Measurements from ENCODE around the gene METTL3. TPM values are rescaled to one million over a fixed set of nuclear protein-coding genes. Genes with fewer than 3 reads are reported as not detected.

METTL3 gene
- total RNA-seq, 2 donors from 2014 or later = 25.1 to 27.4 TPM

DNA sequence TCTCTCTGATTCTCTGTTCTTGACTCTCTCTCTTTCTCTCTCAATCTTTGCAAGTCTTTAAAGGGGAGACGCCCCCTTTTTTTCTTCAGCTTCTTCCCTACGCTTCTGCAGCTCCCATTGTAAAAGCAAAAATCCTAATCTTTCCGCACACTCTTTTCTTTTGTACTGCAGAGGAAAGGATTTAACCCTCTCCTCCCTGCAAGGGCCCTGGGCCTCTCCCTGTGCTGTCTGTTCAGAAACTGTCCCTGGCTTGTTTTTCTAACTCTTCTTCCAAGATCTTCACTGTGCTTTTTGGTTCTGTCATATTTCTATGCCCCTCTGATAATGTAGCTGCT is 25.9 kb upstream of the METTL3 start:
- Histone ChIP-seq H3K36me3 (no peaks in the 10 kb centered on the region), H3K9me3 (no peaks in the 10 kb centered on the region), H3K27ac (no peak overlapping the region), H3K4me3 (peak overlapping the region; percentile 17 to 42), H3K4me1 (peaks cover 0 to 10% of the 10 kb centered on the region in 2 donors), H3K27me3 (peaks cover 3 to 15% of the 10 kb centered on the region in 2 donors)
- TF ChIP-seq, protein P1, sequence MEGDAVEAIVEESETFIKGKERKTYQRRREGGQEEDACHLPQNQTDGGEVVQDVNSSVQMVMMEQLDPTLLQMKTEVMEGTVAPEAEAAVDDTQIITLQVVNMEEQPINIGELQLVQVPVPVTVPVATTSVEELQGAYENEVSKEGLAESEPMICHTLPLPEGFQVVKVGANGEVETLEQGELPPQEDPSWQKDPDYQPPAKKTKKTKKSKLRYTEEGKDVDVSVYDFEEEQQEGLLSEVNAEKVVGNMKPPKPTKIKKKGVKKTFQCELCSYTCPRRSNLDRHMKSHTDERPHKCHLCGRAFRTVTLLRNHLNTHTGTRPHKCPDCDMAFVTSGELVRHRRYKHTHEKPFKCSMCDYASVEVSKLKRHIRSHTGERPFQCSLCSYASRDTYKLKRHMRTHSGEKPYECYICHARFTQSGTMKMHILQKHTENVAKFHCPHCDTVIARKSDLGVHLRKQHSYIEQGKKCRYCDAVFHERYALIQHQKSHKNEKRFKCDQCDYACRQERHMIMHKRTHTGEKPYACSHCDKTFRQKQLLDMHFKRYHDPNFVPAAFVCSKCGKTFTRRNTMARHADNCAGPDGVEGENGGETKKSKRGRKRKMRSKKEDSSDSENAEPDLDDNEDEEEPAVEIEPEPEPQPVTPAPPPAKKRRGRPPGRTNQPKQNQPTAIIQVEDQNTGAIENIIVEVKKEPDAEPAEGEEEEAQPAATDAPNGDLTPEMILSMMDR (IDR thresholded peaks at IDR 0.05) = no peak
- no peak for DNase-seq (ENCODE audit: low spot score)

DNA sequence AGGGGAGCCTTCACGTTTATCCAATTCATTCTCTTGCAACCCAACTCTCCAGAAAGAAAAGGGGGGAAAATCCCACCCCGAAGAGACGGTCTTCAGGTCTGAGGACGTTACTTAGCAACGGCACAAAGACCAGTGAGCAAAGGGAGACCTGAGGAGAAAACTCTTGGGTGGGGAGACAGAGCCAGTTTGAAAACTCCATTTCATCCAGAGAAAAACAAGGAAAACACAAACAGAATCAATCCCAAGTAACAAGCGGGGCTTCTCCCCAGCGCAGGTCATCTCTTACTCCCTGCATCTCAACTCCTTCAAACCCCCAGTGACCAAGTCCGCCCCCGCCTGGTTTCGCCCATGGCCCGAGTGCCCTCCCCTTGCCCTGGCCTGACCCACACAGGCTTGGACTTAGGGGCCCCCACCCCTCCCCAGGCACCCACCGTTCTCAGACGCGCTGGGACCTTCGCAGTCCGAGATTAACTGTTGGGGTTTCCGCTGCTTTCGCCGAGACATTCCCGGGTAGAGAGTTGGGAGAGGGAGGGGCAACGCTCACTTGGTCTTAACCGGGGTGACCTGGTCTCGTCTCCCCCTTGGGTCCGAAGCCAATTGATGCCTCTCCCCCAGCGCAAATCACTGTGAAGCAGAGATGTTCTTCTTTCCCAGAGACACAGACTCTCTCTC is 25.4 kb upstream of the METTL3 start:
- H3K27ac ChIP-seq = no peak overlapping the region
- H3K4me1 ChIP-seq = peaks cover 0 to 10% of the 10 kb centered on the region in 2 donors
- H3K9me3 ChIP-seq = no peaks in the 10 kb centered on the region
- H3K27me3 ChIP-seq = peaks cover 3 to 15% of the 10 kb centered on the region in 2 donors
- no peaks in the 10 kb centered on the region for H3K36me3 ChIP-seq
- DNase-seq (ENCODE audit: low spot score) = no peak
- TF ChIP-seq, protein P1 (IDR thresholded peaks at IDR 0.05) = no peak
- peak overlapping the region; percentile 17 to 42 for H3K4me3 ChIP-seq

DNA sequence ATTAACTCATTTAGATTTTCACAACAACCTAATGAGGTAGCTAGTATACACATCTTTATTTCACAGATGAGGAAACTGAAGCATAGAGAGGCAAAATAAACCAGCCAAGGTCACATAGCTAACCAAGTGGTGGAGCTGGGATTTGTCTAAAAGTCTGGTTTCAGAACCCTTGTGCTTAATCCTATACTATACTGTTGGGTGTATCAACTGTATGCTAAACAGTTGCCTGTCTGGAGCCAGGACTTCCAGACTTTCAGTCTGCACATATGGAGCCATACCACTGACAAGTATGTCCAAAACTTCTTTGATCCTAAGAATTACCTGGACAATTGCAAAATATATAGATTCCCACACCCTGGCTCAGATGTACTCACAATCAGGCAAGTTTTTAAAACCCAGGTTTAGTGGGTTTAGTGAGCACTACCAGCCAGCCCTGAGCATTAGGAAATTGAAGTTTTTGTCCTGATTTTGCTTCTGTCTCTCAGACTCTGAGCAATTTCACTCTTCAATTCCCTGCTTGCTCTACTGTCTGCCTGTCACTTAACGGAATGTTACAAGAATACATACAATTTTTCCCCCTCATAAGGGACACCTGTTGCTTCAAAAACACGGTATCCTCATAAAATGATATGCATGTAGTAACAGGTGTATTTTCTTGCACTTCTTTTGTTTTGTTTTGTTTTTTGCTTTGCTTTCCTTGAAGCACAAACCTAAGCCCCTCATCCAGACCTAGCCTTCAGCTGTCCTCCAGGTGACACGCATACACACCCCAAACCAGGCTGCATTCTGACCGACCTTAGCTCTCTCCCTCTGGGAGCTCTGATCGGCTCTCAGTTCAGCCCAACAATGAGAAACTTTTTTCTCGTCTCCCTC is 24.6 kb upstream of the METTL3 start:
- H3K4me3 ChIP-seq = no peak overlapping the region
- peaks cover 3 to 15% of the 10 kb centered on the region in 2 donors for H3K27me3 ChIP-seq

DNA sequence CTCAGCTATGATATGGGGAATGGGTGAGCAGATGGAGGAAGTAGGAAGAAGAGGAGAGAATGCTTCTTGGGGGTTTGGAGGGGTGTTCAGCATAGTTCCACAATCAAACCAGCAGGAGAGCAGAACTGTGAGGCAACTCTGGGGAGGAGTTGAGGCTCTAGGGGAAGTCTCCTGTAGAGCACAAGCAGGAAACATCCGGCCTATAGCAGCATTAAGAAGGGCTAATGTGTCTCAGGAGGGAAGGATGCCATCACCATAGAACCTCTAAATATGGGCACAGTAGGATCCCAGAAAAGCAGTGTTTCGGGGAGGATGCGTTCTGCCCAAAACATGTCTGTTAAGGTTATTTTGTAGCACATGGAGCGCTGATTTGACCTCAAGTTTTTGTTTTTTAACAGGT is 23.4 kb upstream of the METTL3 start:
- peaks cover 3 to 15% of the 10 kb centered on the region in 2 donors for H3K27me3 ChIP-seq

More for the DNA sequence above, 24.6 kb upstream of the METTL3 start:
- no peak overlapping the region for H3K27ac ChIP-seq
- no peaks in the 10 kb centered on the region for H3K36me3 ChIP-seq
- no peaks in the 10 kb centered on the region for H3K9me3 ChIP-seq
- H3K4me1 ChIP-seq = peaks cover 0 to 10% of the 10 kb centered on the region in 2 donors
- TF ChIP-seq, protein P1 (IDR thresholded peaks at IDR 0.05) = no peak
- no peak for DNase-seq (ENCODE audit: low spot score)

DNA sequence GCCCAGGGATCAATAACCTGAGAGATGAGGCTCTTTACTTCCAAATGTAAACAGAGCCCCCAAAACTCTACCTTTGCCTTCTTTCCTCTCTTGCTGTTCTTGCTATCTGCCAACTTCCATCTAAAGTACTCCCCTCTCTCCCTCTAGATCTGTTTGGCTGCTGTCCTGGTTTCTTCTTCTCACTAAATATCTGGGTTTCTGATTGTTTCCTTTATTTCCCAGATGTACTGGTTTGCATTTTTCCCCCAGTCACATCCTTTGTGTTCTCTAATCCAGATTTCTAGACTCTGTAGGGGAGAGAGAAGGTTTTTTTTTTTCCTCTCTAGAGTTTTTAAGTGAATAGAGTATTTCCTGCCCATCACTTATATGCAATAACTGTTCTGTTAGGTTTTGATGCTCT is 22.2 kb upstream of the METTL3 start:
- no peak for DNase-seq (ENCODE audit: low spot score)
- peaks cover 0 to 10% of the 10 kb centered on the region in 2 donors for H3K4me1 ChIP-seq
- H3K27ac ChIP-seq = no peak overlapping the region
- no peak overlapping the region for H3K4me3 ChIP-seq
- peaks cover 3 to 15% of the 10 kb centered on the region in 2 donors for H3K27me3 ChIP-seq
- no peaks in the 10 kb centered on the region for H3K36me3 ChIP-seq
- H3K9me3 ChIP-seq = no peaks in the 10 kb centered on the region
- TF ChIP-seq, protein P1 (IDR thresholded peaks at IDR 0.05) = no peak

More for the DNA sequence above, 23.4 kb upstream of the METTL3 start:
- TF ChIP-seq, protein P1 (IDR thresholded peaks at IDR 0.05) = no peak
- Histone ChIP-seq H3K36me3 (no peaks in the 10 kb centered on the region), H3K27ac (no peak overlapping the region), H3K4me3 (no peak overlapping the region), H3K4me1 (peaks cover 0 to 10% of the 10 kb centered on the region in 2 donors), H3K9me3 (no peaks in the 10 kb centered on the region)
- no peak for DNase-seq (ENCODE audit: low spot score)

All from right atrium auricular region (tissue), 2 donors.